Measurements from ENCODE around the gene DDIT3.

The DDIT3 gene

GRCh38 chr12:57472391-57472790 is 47.9 kb downstream of the DDIT3 start:
- in situ Hi-C loops (cut with HindIII; ENCODE audit: low sequenced_read_pairs), result no loop called here
- H3K4me3 ChIP-seq (ENCODE audit: low read depth, low read length), result no peak overlapping the region
- no peak for TF ChIP-seq CTCF (IDR thresholded peaks at IDR 0.05; ENCODE audit: low read depth, low read length)
- no peak for DNase-seq (ENCODE audit: low read depth, low spot score)

- no peak for TF ChIP-seq CTCF (IDR thresholded peaks at IDR 0.05; ENCODE audit: low read depth, low read length)
- DNase-seq (ENCODE audit: low read depth, low spot score), result no peak
- in situ Hi-C loops (cut with HindIII; ENCODE audit: low sequenced_read_pairs), result no loop called here
- H3K4me3 ChIP-seq (ENCODE audit: low read depth, low read length), result no peak overlapping the region
These were observed 48.7 kb downstream of the DDIT3 start for GRCh38 chr12:57471661-57472060.

GRCh38 chr12:57470970-57471656 is 49.2 kb downstream of the DDIT3 start:
- in situ Hi-C loops (cut with HindIII; ENCODE audit: low sequenced_read_pairs), result no loop called here
- no peak for TF ChIP-seq CTCF (IDR thresholded peaks at IDR 0.05; ENCODE audit: low read depth, low read length)
- no peak for DNase-seq (ENCODE audit: low read depth, low spot score)
- no peak overlapping the region for H3K4me3 ChIP-seq (ENCODE audit: low read depth, low read length)

GRCh38 chr12:57470286-57470969 is 49.9 kb downstream of the DDIT3 start:
- in situ Hi-C loops (cut with HindIII; ENCODE audit: low sequenced_read_pairs), result no loop called here
- no peak overlapping the region for H3K4me3 ChIP-seq (ENCODE audit: low read depth, low read length)
- no peak for TF ChIP-seq CTCF (IDR thresholded peaks at IDR 0.05; ENCODE audit: low read depth, low read length)
- DNase-seq (ENCODE audit: low read depth, low spot score), result no peak

GRCh38 chr12:57469296-57470164 is 50.8 kb downstream of the DDIT3 start:
- H3K4me3 ChIP-seq (ENCODE audit: low read depth, low read length), result no peak overlapping the region
- DNase-seq (ENCODE audit: low read depth, low spot score), result no peak
- TF ChIP-seq CTCF (IDR thresholded peaks at IDR 0.05; ENCODE audit: low read depth, low read length), result no peak
- in situ Hi-C loops (cut with HindIII; ENCODE audit: low sequenced_read_pairs), result no loop called here

- in situ Hi-C loops (cut with HindIII; ENCODE audit: low sequenced_read_pairs), result no loop called here
- no peak for DNase-seq (ENCODE audit: low read depth, low spot score)
- no peak for TF ChIP-seq CTCF (IDR thresholded peaks at IDR 0.05; ENCODE audit: low read depth, low read length)
- no peak overlapping the region for H3K4me3 ChIP-seq (ENCODE audit: low read depth, low read length)
These were observed 52.4 kb downstream of the DDIT3 start for GRCh38 chr12:57467915-57468314.

Data from astrocyte of the spinal cord (primary cell).